Panc1 (cell line): ENCODE data around the gene KRTAP4-12. TPM values are rescaled to one million over a fixed set of nuclear protein-coding genes. Genes with fewer than 3 reads are reported as not detected.

Source experiments
- ATAC-seq: fragments of 200-7000 bp; cut with Tn5 transposase; 2 replicates; pipeline ENCODE4 v1.9.1; 2020; ENCODE audit warnings: mild to moderate bottlenecking, moderate library complexity
- BruUV-seq: library from RNA; stranded (reverse); fragments of 400-500 nt; replicated peaks from 2 replicates; lab custom pipeline; 2021; lab: Mats Ljungman, UMichigan
- CTCF ChIA-PET: fragments of 300-600 bp; sonication (Branson Sonifier 250); formaldehyde crosslinking; loops from one replicate; lab custom pipeline; 2022; ENCODE audit warnings: antibody characterized with exemption; lab: Charles Lee
- POLR2A ChIA-PET: fragments of 300-600 bp; sonication (Branson Sonifier 250); formaldehyde crosslinking; loops from one replicate; lab custom pipeline; 2022; ENCODE audit warnings: antibody characterized with exemption; lab: Charles Lee
- DNase-seq: peaks from one replicate; pipeline ENCODE4 v3.0.0-alpha.2; 2010; ENCODE audit warnings: low read depth, low spot score
- H3K27ac ChIP-seq: 2 replicates; pipeline ENCODE4 v1.5.1; 2011; ENCODE audit warnings: mild to moderate bottlenecking, low read length, inconsistent platforms
- H3K27me3 ChIP-seq: fragments of 200-500 bp; sonication (Bioruptor generic); 2 replicates; pipeline ENCODE4 v1.6.0; 2014; ENCODE audit warnings: low read length, inconsistent platforms; ENCODE audit not compliant: control insufficient read depth, insufficient read depth
- H3K36me3 ChIP-seq: fragments of 200-500 bp; sonication (Bioruptor generic); 2 replicates; pipeline ENCODE4 v1.5.1; 2014; ENCODE audit warnings: inconsistent platforms, mild to moderate bottlenecking, low read length, moderate library complexity; ENCODE audit not compliant: control insufficient read depth, insufficient read depth
- H3K4me1 ChIP-seq: 2 replicates; pipeline ENCODE4 v1.5.1; 2011; ENCODE audit warnings: inconsistent platforms, mild to moderate bottlenecking, low read length, moderate library complexity; ENCODE audit not compliant: control insufficient read depth, insufficient read depth
- H3K4me3 ChIP-seq, 2 experiments: 2 replicates each; pipeline ENCODE4 v1.5.1; 2011 to 2012; ENCODE audit warnings: low read depth in 2 of 2, low read length in 2 of 2, mild to moderate bottlenecking in 2 of 2, inconsistent platforms in 1 of 2, moderate library complexity in 1 of 2
- H3K9me3 ChIP-seq: fragments of 200-500 bp; sonication (Bioruptor generic); 2 replicates; pipeline ENCODE4 v1.5.1; 2014; ENCODE audit warnings: low read depth, mild to moderate bottlenecking, inconsistent platforms, low read length, moderate library complexity; ENCODE audit not compliant: control insufficient read depth, insufficient read depth
- POLR2AphosphoS5 ChIP-seq: IDR thresholded peaks from 2 replicates; pipeline ENCODE4 v1.6.1; 2012; ENCODE audit warnings: mild to moderate bottlenecking, low read depth, low read length, moderate library complexity
- SIN3A ChIP-seq: IDR thresholded peaks from 2 replicates; pipeline ENCODE4 v1.6.1; 2012; ENCODE audit warnings: low read depth, mild to moderate bottlenecking, low read length, moderate library complexity, borderline replicate concordance; ENCODE audit not compliant: insufficient read depth
- TCF7L2 ChIP-seq: IDR thresholded peaks from 2 replicates; pipeline ENCODE4 v1.6.1; 2011; ENCODE audit warnings: mild to moderate bottlenecking, low read depth, low read length, inconsistent platforms
- in situ Hi-C: cut with HindIII; loops from 2 replicates; pipeline ENCODE4 v1.10.0; 2016; ENCODE audit warnings: low sequenced_read_pairs, low pct_unique_long_range_greater_than_20kb
- intact Hi-C: fragments of 100-400 bp; cut with micrococcal nuclease; formaldehyde crosslinking; loops from one replicate; pipeline ENCODE4 v1.10.0; 2022; ENCODE audit not compliant: unreplicated experiment
- total RNA-seq: library from RNA; stranded (reverse); gene quantifications from one replicate; pipeline ENCODE4 v1.2.1, GENCODE V29; 2021; ENCODE audit not compliant: unreplicated experiment
- TF ChIP-seq, protein P1 (sequence below), 2 experiments: IDR thresholded peaks; 2 replicates each; pipeline ENCODE4 v1.6.1; 2011 to 2012; ENCODE audit warnings: low read depth in 2 of 2, control low read depth in 1 of 2, low read length in 1 of 2, mild to moderate bottlenecking in 1 of 2, moderate library complexity in 1 of 2; ENCODE audit not compliant: insufficient read depth in 1 of 2
- TF ChIP-seq, protein P2 (sequence below): fragments of 450-650 bp; IDR thresholded peaks from 2 replicates; pipeline ENCODE4 v1.5.1; 2017; ENCODE audit warnings: mild to moderate bottlenecking

Gene KRTAP4-12
- total RNA-seq, 1 experiment from 2014 or later: not detected

DNA sequence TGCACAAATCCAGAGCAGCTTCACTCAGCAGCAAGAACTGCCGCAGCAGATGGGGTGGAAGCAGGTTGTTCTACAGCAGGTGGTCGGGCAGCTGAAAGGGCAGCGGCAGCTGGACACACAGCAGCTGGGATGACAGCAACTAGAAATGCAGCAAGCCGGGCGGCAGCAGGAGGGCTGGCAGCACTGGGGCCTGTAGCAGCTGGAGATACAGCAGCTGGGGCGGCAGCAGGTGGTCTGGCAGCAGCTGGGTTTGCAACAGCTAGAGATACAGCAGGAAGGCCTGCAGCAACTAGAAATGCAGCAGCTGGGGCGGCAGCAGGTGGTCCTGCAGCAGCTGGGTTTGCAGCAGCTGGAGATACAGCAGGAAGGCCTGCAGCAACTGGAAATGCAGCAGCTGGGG lies 43.6 kb upstream of the KRTAP4-12 start:
- DNase-seq (no peak), ATAC-seq (no peak)
- Histone ChIP-seq H3K4me1 (no peaks in the 10 kb centered on the region), H3K36me3 (no peaks in the 10 kb centered on the region), H3K27ac (no peak overlapping the region), H3K4me3 (no peak overlapping the region), H3K27me3 (peaks cover 6% of the 10 kb centered on the region; the same call in 1 of the 2 replicates), H3K9me3 (no peaks in the 10 kb centered on the region)
- intact Hi-C loops (no loop called here), in situ Hi-C loops (no loop called here)
- no TSS peak for BruUV-seq
- ChIA-PET POLR2A (no interaction called here), CTCF (no interaction called here)
- TF ChIP-seq, protein P1, sequence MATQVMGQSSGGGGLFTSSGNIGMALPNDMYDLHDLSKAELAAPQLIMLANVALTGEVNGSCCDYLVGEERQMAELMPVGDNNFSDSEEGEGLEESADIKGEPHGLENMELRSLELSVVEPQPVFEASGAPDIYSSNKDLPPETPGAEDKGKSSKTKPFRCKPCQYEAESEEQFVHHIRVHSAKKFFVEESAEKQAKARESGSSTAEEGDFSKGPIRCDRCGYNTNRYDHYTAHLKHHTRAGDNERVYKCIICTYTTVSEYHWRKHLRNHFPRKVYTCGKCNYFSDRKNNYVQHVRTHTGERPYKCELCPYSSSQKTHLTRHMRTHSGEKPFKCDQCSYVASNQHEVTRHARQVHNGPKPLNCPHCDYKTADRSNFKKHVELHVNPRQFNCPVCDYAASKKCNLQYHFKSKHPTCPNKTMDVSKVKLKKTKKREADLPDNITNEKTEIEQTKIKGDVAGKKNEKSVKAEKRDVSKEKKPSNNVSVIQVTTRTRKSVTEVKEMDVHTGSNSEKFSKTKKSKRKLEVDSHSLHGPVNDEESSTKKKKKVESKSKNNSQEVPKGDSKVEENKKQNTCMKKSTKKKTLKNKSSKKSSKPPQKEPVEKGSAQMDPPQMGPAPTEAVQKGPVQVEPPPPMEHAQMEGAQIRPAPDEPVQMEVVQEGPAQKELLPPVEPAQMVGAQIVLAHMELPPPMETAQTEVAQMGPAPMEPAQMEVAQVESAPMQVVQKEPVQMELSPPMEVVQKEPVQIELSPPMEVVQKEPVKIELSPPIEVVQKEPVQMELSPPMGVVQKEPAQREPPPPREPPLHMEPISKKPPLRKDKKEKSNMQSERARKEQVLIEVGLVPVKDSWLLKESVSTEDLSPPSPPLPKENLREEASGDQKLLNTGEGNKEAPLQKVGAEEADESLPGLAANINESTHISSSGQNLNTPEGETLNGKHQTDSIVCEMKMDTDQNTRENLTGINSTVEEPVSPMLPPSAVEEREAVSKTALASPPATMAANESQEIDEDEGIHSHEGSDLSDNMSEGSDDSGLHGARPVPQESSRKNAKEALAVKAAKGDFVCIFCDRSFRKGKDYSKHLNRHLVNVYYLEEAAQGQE (IDR thresholded peaks at IDR 0.05; ENCODE audit: insufficient read depth in 1 of 2, low read depth in 2 of 2, low read length in 1 of 2): no peak
- TF ChIP-seq, protein P2, sequence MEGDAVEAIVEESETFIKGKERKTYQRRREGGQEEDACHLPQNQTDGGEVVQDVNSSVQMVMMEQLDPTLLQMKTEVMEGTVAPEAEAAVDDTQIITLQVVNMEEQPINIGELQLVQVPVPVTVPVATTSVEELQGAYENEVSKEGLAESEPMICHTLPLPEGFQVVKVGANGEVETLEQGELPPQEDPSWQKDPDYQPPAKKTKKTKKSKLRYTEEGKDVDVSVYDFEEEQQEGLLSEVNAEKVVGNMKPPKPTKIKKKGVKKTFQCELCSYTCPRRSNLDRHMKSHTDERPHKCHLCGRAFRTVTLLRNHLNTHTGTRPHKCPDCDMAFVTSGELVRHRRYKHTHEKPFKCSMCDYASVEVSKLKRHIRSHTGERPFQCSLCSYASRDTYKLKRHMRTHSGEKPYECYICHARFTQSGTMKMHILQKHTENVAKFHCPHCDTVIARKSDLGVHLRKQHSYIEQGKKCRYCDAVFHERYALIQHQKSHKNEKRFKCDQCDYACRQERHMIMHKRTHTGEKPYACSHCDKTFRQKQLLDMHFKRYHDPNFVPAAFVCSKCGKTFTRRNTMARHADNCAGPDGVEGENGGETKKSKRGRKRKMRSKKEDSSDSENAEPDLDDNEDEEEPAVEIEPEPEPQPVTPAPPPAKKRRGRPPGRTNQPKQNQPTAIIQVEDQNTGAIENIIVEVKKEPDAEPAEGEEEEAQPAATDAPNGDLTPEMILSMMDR: no peak
- TF ChIP-seq SIN3A (no peak), POLR2AphosphoS5 (no peak), TCF7L2 (no peak)

- intact Hi-C loops (no loop called here), in situ Hi-C loops (no loop called here)
- no peak; the same call in 1 of the 2 replicates for ATAC-seq
- DNase-seq: no peak
- H3K4me1 ChIP-seq: no peaks in the 10 kb centered on the region
- no peak overlapping the region for H3K4me3 ChIP-seq
- POLR2A ChIA-PET: no interaction called here
- no peaks in the 10 kb centered on the region for H3K9me3 ChIP-seq
- H3K27me3 ChIP-seq: peaks cover 12% of the 10 kb centered on the region; the same call in 1 of the 2 replicates
- no peak overlapping the region for H3K27ac ChIP-seq
- H3K36me3 ChIP-seq: no peaks in the 10 kb centered on the region
- no TSS peak for BruUV-seq
- CTCF ChIA-PET: interaction anchor here (0.6 kb wide), 1 partner anchor 203 kb away, joined by 7 read pairs; no protein-coding TSS in a partner anchor
- TF ChIP-seq POLR2AphosphoS5: no peak
- no peak for TF ChIP-seq SIN3A
- TF ChIP-seq, protein P1 (IDR thresholded peaks at IDR 0.05; ENCODE audit: insufficient read depth in 1 of 2, low read depth in 2 of 2, low read length in 1 of 2): no peak
Observed at GRCh38 chr17:41163828-41164227, 39.8 kb upstream of the KRTAP4-12 start.
